H1 (cell line): ENCODE results near the gene PODN. TPM values are rescaled to one million over a fixed set of nuclear protein-coding genes. Genes with fewer than 3 reads are reported as not detected.

ENCODE experiments used
- CTCF ChIA-PET: fragments of 300-600 bp; sonication (Branson Sonifier 250); formaldehyde crosslinking; loops from one replicate; lab custom pipeline; 2021; ENCODE audit not compliant: partially characterized antibody; lab: Charles Lee
- POLR2A ChIA-PET: fragments of 300-600 bp; sonication (Branson Sonifier 250); formaldehyde crosslinking; loops from one replicate; lab custom pipeline; 2021; ENCODE audit warnings: inconsistent platforms; ENCODE audit not compliant: partially characterized antibody; lab: Charles Lee
- DNase-seq, 2 experiments: peaks; one replicate each; pipeline versions ENCODE4 v3.0.0 to v3.0.0-alpha.2; 2010 to 2022; ENCODE audit warnings: low spot score in 2 of 2, low read depth in 1 of 2, mixed read lengths in 1 of 2
- FAIRE-seq: peaks from 2 replicates; lab custom pipeline; 2011; peaks lifted over from hg19 to GRCh38; lab: Jason Lieb, UNC
- H2AFZ ChIP-seq: 2 replicates; pipeline ENCODE4 v1.8.1; 2012; ENCODE audit warnings: low read length, inconsistent platforms
- H2AK5ac ChIP-seq: 2 replicates; pipeline ENCODE4 v1.6.1; 2013; ENCODE audit warnings: low read depth, low read length
- H2BK120ac ChIP-seq: replicated peaks from 2 replicates; pipeline ENCODE3; 2013; ENCODE audit warnings: low read depth, low read length, inconsistent platforms
- H2BK12ac ChIP-seq: 2 replicates; pipeline ENCODE4 v1.6.1; 2013; ENCODE audit warnings: low read depth, low read length
- H2BK15ac ChIP-seq: 2 replicates; pipeline ENCODE4 v1.6.1; 2013; ENCODE audit warnings: low read length
- H2BK20ac ChIP-seq: 2 replicates; pipeline ENCODE4 v1.6.1; 2013; ENCODE audit warnings: low read length
- H2BK5ac ChIP-seq: 2 replicates; pipeline ENCODE4 v1.6.1; 2013; ENCODE audit warnings: low read depth, low read length
- H3K14ac ChIP-seq: 2 replicates; pipeline ENCODE4 v1.6.1; 2013; ENCODE audit warnings: inconsistent platforms; ENCODE audit not compliant: insufficient read length
- H3K18ac ChIP-seq: 2 replicates; pipeline ENCODE4 v1.6.1; 2013; ENCODE audit warnings: low read length; ENCODE audit errors: extremely low read depth
- H3K23ac ChIP-seq: 2 replicates; pipeline ENCODE4 v1.6.1; 2013; ENCODE audit warnings: inconsistent platforms; ENCODE audit not compliant: insufficient read length
- H3K23me2 ChIP-seq: 2 replicates; pipeline ENCODE4 v1.6.1; 2013; ENCODE audit warnings: low read depth, low read length
- H3K27ac ChIP-seq: 2 replicates; pipeline ENCODE4 v1.6.1; 2011; ENCODE audit warnings: low read depth, low read length, inconsistent platforms
- H3K27me3 ChIP-seq, 4 experiments: replicated peaks in 1 of 4; 1 replicate in 1 of 4; 2 replicates in 3 of 4; pipeline versions ENCODE4 v1.6.1 to v1.8.1; 2011 to 2013; ENCODE audit warnings: low read length in 3 of 4, mild to moderate bottlenecking in 3 of 4, inconsistent platforms in 2 of 4, mixed read lengths in 2 of 4, moderate library complexity in 1 of 4; ENCODE audit not compliant: control insufficient read depth in 3 of 4, insufficient read depth in 3 of 4; ENCODE audit errors: extremely low read depth in 1 of 4
- H3K36me3 ChIP-seq, 4 experiments: 2 replicates each; pipeline versions ENCODE4 v1.6.1 to v1.8.1; 2011 to 2013; ENCODE audit warnings: mild to moderate bottlenecking in 4 of 4, low read length in 3 of 4, moderate library complexity in 2 of 4, control low read depth in 1 of 4, inconsistent platforms in 1 of 4; ENCODE audit not compliant: insufficient read depth in 4 of 4, control insufficient read depth in 2 of 4
- H3K4ac ChIP-seq: replicated peaks from 2 replicates; pipeline ENCODE3; 2013; ENCODE audit warnings: low read length, low read depth, mixed read lengths, inconsistent platforms; ENCODE audit not compliant: insufficient read length
- H3K4me1 ChIP-seq, 4 experiments: replicated peaks in 1 of 4; 1 replicate in 1 of 4; 2 replicates in 3 of 4; pipeline versions ENCODE4 v1.6.1 to v1.8.1; 2011 to 2013; ENCODE audit warnings: low read length in 3 of 4, inconsistent platforms in 2 of 4, mixed read lengths in 1 of 4; ENCODE audit not compliant: insufficient read depth in 4 of 4, control insufficient read depth in 3 of 4
- H3K4me2 ChIP-seq, 2 experiments: 2 replicates each; pipeline versions ENCODE4 v1.6.1 to v1.8.1; 2011 to 2013; ENCODE audit warnings: low read depth in 2 of 2, low read length in 2 of 2, control low read depth in 1 of 2, inconsistent platforms in 1 of 2, mild to moderate bottlenecking in 1 of 2; ENCODE audit not compliant: insufficient read depth in 1 of 2
- H3K4me3 ChIP-seq, 4 experiments: fragments of 200-600, 300-600 bp in 1 of 4; sonication (generic), shearing (Covaris generic), sonication (Bioruptor Twin) in 1 of 4; 2 replicates each; pipeline versions ENCODE4 v1.5.1 to v1.8.1; 2011 to 2016; ENCODE audit warnings: low read length in 4 of 4, low read depth in 3 of 4, control low read depth in 2 of 4, inconsistent platforms in 2 of 4, mild to moderate bottlenecking in 2 of 4, mixed read lengths in 1 of 4, moderate library complexity in 1 of 4; ENCODE audit not compliant: insufficient read depth in 2 of 4; ENCODE audit errors: extremely low read depth in 1 of 4
- H3K56ac ChIP-seq: replicated peaks from 2 replicates; pipeline ENCODE3; 2013; ENCODE audit warnings: low read depth, mild to moderate bottlenecking, mixed read lengths, low read length, inconsistent platforms; ENCODE audit not compliant: insufficient read length
- H3K79me1 ChIP-seq: 2 replicates; pipeline ENCODE4 v1.6.1; 2013; ENCODE audit warnings: low read depth, low read length, control low read depth
- H3K79me2 ChIP-seq, 2 experiments: 2 replicates each; pipeline versions ENCODE4 v1.6.1 to v1.8.1; 2012 to 2013; ENCODE audit warnings: low read length in 2 of 2, mild to moderate bottlenecking in 2 of 2, inconsistent platforms in 1 of 2; ENCODE audit not compliant: insufficient read depth in 2 of 2, control insufficient read depth in 1 of 2
- H3K9ac ChIP-seq, 4 experiments: replicated peaks in 1 of 4; 1 replicate in 1 of 4; 2 replicates in 3 of 4; pipeline versions ENCODE4 v1.6.1 to v1.8.1; 2011 to 2013; ENCODE audit warnings: low read depth in 3 of 4, low read length in 3 of 4, control low read depth in 2 of 4, mild to moderate bottlenecking in 2 of 4, moderate library complexity in 2 of 4, inconsistent platforms in 1 of 4; ENCODE audit errors: extremely low read depth in 1 of 4
- H3K9me3 ChIP-seq, 2 experiments: 2 replicates each; pipeline versions ENCODE4 v1.6.1 to v1.8.1; 2012 to 2013; ENCODE audit warnings: mild to moderate bottlenecking in 2 of 2, moderate library complexity in 2 of 2, control low read depth in 1 of 2, inconsistent platforms in 1 of 2, low read depth in 1 of 2, low read length in 1 of 2, mixed read lengths in 1 of 2; ENCODE audit not compliant: insufficient read depth in 2 of 2
- H4K20me1 ChIP-seq, 2 experiments: replicated peaks in 1 of 2; 2 replicates each; pipeline versions ENCODE3 to v1.8.1; 2011 to 2013; ENCODE audit warnings: inconsistent platforms in 2 of 2, low read length in 2 of 2, mild to moderate bottlenecking in 1 of 2; ENCODE audit not compliant: insufficient read depth in 2 of 2, control insufficient read depth in 1 of 2
- H4K5ac ChIP-seq: 2 replicates; pipeline ENCODE4 v1.6.1; 2013; ENCODE audit warnings: low read length, low read depth, mixed read lengths, inconsistent platforms; ENCODE audit not compliant: insufficient read length
- H4K8ac ChIP-seq: 2 replicates; pipeline ENCODE4 v1.8.0; 2013; ENCODE audit warnings: mild to moderate bottlenecking, moderate library complexity, low read length, inconsistent platforms; ENCODE audit not compliant: insufficient read depth; ENCODE audit errors: extremely low read depth
- H4K91ac ChIP-seq: replicated peaks from 2 replicates; pipeline ENCODE3; 2013; ENCODE audit warnings: low read length, mixed read lengths, inconsistent platforms; ENCODE audit not compliant: insufficient read length
- CREB1 ChIP-seq: IDR thresholded peaks from 2 replicates; pipeline ENCODE4 v1.6.1; 2012; ENCODE audit warnings: inconsistent platforms
- HDAC6 ChIP-seq: IDR thresholded peaks from one replicate; pipeline ENCODE4 v1.7.1; 2012; ENCODE audit warnings: low read depth, mild to moderate bottlenecking, inconsistent platforms, low read length, moderate library complexity
- SP1 ChIP-seq: IDR thresholded peaks from 2 replicates; pipeline ENCODE4 v1.6.1; 2011; ENCODE audit warnings: low read depth, low read length
- WGBS, 2 experiments: shearing (Covaris generic) in 1 of 2; methylation state at CpG; one replicate each; pipeline versions ENCODE4 v1.1.6 to v1.1.7; 2013 to 2015; ENCODE audit warnings: low lambda C conversion rate in 2 of 2, mixed read lengths in 2 of 2, inconsistent platforms in 1 of 2, low coverage in 1 of 2, missing lambda C conversion rate in 1 of 2; ENCODE audit not compliant: insufficient replicate concordance in 2 of 2, insufficient coverage in 1 of 2, insufficient read length in 1 of 2; ENCODE audit errors: extremely low coverage in 1 of 2, missing lambda C conversion rate in 1 of 2; 5-methylcytosine and 5-hydroxymethylcytosine counted together
- polyA plus RNA-seq, 7 experiments: library from polyadenylated mRNA; depleted of rRNA in 3 of 7; stranded (reverse) in 5 of 7; unstranded in 2 of 7; fragments of >200 nt in 5 of 7; fragments of 200-250 nt in 2 of 7; gene quantifications; 1 replicate in 5 of 7; 2 replicates in 1 of 7; 4 replicates in 1 of 7; pipeline versions ENCODE4 v1.2.1 to v1.2.3, GENCODE V29; 2011 to 2013; ENCODE audit warnings: missing spikeins in 2 of 7, mixed read lengths in 2 of 7
- total RNA-seq: library from RNA; stranded (reverse); fragmentation: NEBNext Ultra II Directional; extraction: Animal tissue kit (Norgen Biotek cat#: 25700); gene quantifications from 2 replicates; pipeline ENCODE4 v1.2.1, GENCODE V29; 2021

PODN gene
- total and polyA plus RNA-seq, 2 of the 8 experiments (the other 6 are each of a cell fraction or from before 2014, with no cell fraction given): 0.11 to 0.17 TPM

- no peak overlapping the region for H2BK20ac ChIP-seq
- H3K79me1 ChIP-seq: no peaks in the 10 kb centered on the region
- H4K8ac ChIP-seq: no peak overlapping the region
- H2AK5ac ChIP-seq: no peak overlapping the region
- no peak overlapping the region for H3K18ac ChIP-seq
- FAIRE-seq (no peak), DNase-seq (no peak)
- CTCF ChIA-PET: interaction anchor here (1.0 to 3.5 kb wide), 7 partner anchors 9 to 97 kb away, joined by 3 to 14 read pairs (median 5); no protein-coding TSS in a partner anchor
- no peak overlapping the region for H2BK15ac ChIP-seq
- peaks cover 0 to 2% of the 10 kb centered on the region in 2 experiments for H4K20me1 ChIP-seq
- no peaks in the 10 kb centered on the region; a peak in 1 of 7 replicates for H3K27me3 ChIP-seq
- H3K4me2 ChIP-seq: no peak overlapping the region
- H3K4ac ChIP-seq: no peak overlapping the region
- H4K91ac ChIP-seq: no peak overlapping the region
- H3K4me3 ChIP-seq: no peak overlapping the region
- H3K14ac ChIP-seq: no peak overlapping the region
- H3K56ac ChIP-seq: no peak overlapping the region
- H2BK12ac ChIP-seq: 0 out of 2 replicates have a peak overlapping the region, but pooled peaks have one; percentile 68
- H2AFZ ChIP-seq: no peak overlapping the region
- no peak overlapping the region for H4K5ac ChIP-seq
- no peak overlapping the region for H3K23ac ChIP-seq
- H3K4me1 ChIP-seq: peaks cover 0 to 24% (median 9%) of the 10 kb centered on the region in 4 experiments; a peak in 6 of 7 replicates
- H3K9me3 ChIP-seq: no peaks in the 10 kb centered on the region
- H3K27ac ChIP-seq: no peak overlapping the region
- H3K9ac ChIP-seq: no peak overlapping the region
- H3K79me2 ChIP-seq: no peaks in the 10 kb centered on the region
- POLR2A ChIA-PET: interaction anchor here (0.6 to 1.3 kb wide), 3 partner anchors 10 to 442 kb away, joined by 3 read pairs; no protein-coding TSS in a partner anchor
- WGBS, 2 experiments: 85% methylated on average over 17 of the region's 17 CpGs; no CpG with 5 or more reads in 1 of the 2 experiments
- no peak overlapping the region for H2BK120ac ChIP-seq
- TF ChIP-seq SP1 (no peak), HDAC6 (no peak), CREB1 (no peak)
- no peaks in the 10 kb centered on the region for H3K36me3 ChIP-seq
- 0 out of 2 replicates have a peak, but pooled peaks cover 2% of the 10 kb centered on the region for H3K23me2 ChIP-seq
- H2BK5ac ChIP-seq: 0 out of 2 replicates have a peak overlapping the region, but pooled peaks have one; percentile 49
Measured at GRCh38 chr1:53083636-53084588, 21.9 kb downstream of the PODN start.
